Esophagus muscularis mucosa (tissue), 4 donors: ENCODE results near the gene CNR1. TPM values are rescaled to one million over a fixed set of nuclear protein-coding genes. Genes with fewer than 3 reads are reported as not detected.
A peak's percentile ranks its signal among the peaks of the same experiment; 100 is the strongest.

Experiments
- DNase-seq: peaks from one replicate; pipeline ENCODE4 v3.0.0-alpha.2; 2017; ENCODE audit errors: extremely low spot score
- H3K27ac ChIP-seq, 4 donors: fragments of 200-600 bp; sonication (generic); replicated peaks in 1 of 4; 1 replicate in 3 of 4; 2 replicates in 1 of 4; pipeline ENCODE4 v1.5.1; 2016 to 2019; ENCODE audit warnings: mild to moderate bottlenecking in 1 of 4
- H3K27me3 ChIP-seq, 4 donors: fragments of 200-600 bp; sonication (generic); one replicate each; pipeline versions ENCODE4 v1.5.1 to v1.6.0; 2016 to 2019
- H3K36me3 ChIP-seq, 4 donors: fragments of 200-600 bp; sonication (generic); one replicate each; pipeline ENCODE4 v1.5.1; 2016 to 2019
- H3K4me1 ChIP-seq, 4 donors: fragments of 200-600 bp; sonication (generic); one replicate each; pipeline ENCODE4 v1.5.1; 2016 to 2019
- H3K4me3 ChIP-seq, 4 donors: fragments of 200-600 bp; sonication (generic); 1 replicate in 2 of 4; 2 replicates in 2 of 4; pipeline ENCODE4 v1.5.1; 2016 to 2019; ENCODE audit warnings: mild to moderate bottlenecking in 4 of 4, moderate library complexity in 1 of 4
- H3K9me3 ChIP-seq, 4 donors: fragments of 200-600 bp; sonication (generic); 1 replicate in 3 of 4; 2 replicates in 1 of 4; pipeline ENCODE4 v1.5.1; 2016 to 2019
- EP300 ChIP-seq: sonication (generic); formaldehyde crosslinking; IDR thresholded peaks from one replicate; pipeline ENCODE4 v1.6.1; 2017; ENCODE audit warnings: antibody characterized with exemption
- POLR2A ChIP-seq: fragments of 450-650 bp; IDR thresholded peaks from one replicate; pipeline ENCODE4 v1.6.1; 2017; ENCODE audit warnings: antibody characterized with exemption, moderate library complexity, mild to moderate bottlenecking, low read depth
- POLR2AphosphoS5 ChIP-seq, 2 donors: sonication (generic); formaldehyde crosslinking; IDR thresholded peaks; one replicate each; pipeline ENCODE4 v1.6.1; 2017; ENCODE audit warnings: antibody characterized with exemption in 2 of 2
- WGBS: methylation state at CpG from one replicate; pipeline ENCODE4 v1.1.5; 2018; 5-methylcytosine and 5-hydroxymethylcytosine counted together
- intact Hi-C: fragments of 100-400 bp; cut with DNase I; formaldehyde crosslinking; loops from one replicate; pipeline ENCODE4 v1.15.1; 2023
- total RNA-seq, 4 donors: library from RNA; depleted of rRNA; stranded (reverse); fragments of >200 nt; gene quantifications; one replicate each; pipeline versions ENCODE4 v1.1.0 to v1.2.1, GENCODE V29; 2016
- TF ChIP-seq, protein P1 (sequence below), 3 experiments: fragments of 200-600 bp in 2 of 3; fragments of 450-650 bp in 1 of 3; sonication (generic) in 2 of 3; IDR thresholded peaks; one replicate each; pipeline ENCODE4 v1.5.1; 2017 to 2019; ENCODE audit warnings: antibody characterized with exemption in 3 of 3, mild to moderate bottlenecking in 2 of 3, moderate library complexity in 1 of 3

CNR1 gene
- total RNA-seq, 4 donors from 2014 or later: 7.1 to 25.7 (median 18.2) TPM

DNA sequence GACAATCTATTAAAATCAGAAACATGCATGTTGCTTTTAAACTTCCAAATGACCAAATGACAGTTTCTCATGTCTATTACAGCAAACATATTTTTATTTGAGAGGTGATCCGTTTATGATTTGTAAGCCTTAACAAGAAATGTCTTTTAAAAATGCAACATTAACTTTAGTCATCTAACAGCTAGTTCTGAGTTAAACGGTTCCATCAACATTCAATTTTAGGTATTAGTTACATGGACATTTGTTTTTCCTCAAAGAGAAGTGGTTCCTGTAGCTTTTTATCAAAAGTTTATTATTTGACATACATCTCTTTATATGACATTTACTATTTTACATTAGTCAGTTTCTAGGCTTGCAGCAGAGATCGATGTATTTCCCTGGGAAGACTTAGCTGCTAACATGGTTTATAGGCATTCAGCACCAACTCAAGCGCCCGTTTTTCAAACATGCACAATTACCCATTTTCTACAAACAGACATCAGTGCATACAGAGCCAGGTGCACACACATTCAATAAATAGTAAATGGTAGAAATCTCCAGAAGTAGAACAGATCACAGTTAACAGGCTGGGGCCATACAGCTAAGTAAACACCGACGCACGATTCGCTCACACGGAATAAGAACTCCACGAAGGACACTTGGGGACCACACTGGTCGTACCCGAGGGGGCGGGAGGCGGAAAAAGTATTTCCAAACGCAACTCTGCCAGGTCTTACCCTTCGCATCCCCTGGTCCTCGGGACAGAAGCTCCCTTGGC is 882 bp downstream of the CNR1 start:
- intact Hi-C loops: no loop called here
- Histone ChIP-seq H3K36me3 (no peaks in the 10 kb centered on the region), H3K4me1 (peaks cover 19 to 25% (median 23%) of the 10 kb centered on the region in 4 donors), H3K27ac (peak overlapping the region; percentile 40 to 66 (median 51)), H3K4me3 (peak overlapping the region; percentile 59 to 71 (median 64)), H3K27me3 (peaks cover 5 to 65% (median 29%) of the 10 kb centered on the region in 4 donors), H3K9me3 (no peaks in the 10 kb centered on the region)
- WGBS: 16% methylated on average over 16 of the region's 18 CpGs
- TF ChIP-seq EP300: no peak
- TF ChIP-seq, protein P1, sequence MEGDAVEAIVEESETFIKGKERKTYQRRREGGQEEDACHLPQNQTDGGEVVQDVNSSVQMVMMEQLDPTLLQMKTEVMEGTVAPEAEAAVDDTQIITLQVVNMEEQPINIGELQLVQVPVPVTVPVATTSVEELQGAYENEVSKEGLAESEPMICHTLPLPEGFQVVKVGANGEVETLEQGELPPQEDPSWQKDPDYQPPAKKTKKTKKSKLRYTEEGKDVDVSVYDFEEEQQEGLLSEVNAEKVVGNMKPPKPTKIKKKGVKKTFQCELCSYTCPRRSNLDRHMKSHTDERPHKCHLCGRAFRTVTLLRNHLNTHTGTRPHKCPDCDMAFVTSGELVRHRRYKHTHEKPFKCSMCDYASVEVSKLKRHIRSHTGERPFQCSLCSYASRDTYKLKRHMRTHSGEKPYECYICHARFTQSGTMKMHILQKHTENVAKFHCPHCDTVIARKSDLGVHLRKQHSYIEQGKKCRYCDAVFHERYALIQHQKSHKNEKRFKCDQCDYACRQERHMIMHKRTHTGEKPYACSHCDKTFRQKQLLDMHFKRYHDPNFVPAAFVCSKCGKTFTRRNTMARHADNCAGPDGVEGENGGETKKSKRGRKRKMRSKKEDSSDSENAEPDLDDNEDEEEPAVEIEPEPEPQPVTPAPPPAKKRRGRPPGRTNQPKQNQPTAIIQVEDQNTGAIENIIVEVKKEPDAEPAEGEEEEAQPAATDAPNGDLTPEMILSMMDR (IDR thresholded peaks at IDR 0.05): no peak
- no peak for TF ChIP-seq POLR2AphosphoS5 (IDR thresholded peaks at IDR 0.05)
- no peak for TF ChIP-seq POLR2A
- DNase-seq: no peak

GRCh38 chr6:88164061-88164460 is 2.1 kb downstream of the CNR1 start:
- Histone ChIP-seq H3K27me3 (peaks cover 5 to 65% (median 29%) of the 10 kb centered on the region in 4 donors), H3K4me1 (peaks cover 19 to 25% (median 23%) of the 10 kb centered on the region in 4 donors), H3K36me3 (no peaks in the 10 kb centered on the region), H3K4me3 (peak overlapping the region in 3 of 4 donors; percentile 59 to 71 (median 60)), H3K9me3 (no peaks in the 10 kb centered on the region), H3K27ac (no peak overlapping the region)
- intact Hi-C loops: no loop called here
- DNase-seq: no peak
- TF ChIP-seq POLR2AphosphoS5 (IDR thresholded peaks at IDR 0.05) (no peak), EP300 (no peak), POLR2A (no peak)
- 75% methylated on average over 4 of the region's 4 CpGs for WGBS

DNA sequence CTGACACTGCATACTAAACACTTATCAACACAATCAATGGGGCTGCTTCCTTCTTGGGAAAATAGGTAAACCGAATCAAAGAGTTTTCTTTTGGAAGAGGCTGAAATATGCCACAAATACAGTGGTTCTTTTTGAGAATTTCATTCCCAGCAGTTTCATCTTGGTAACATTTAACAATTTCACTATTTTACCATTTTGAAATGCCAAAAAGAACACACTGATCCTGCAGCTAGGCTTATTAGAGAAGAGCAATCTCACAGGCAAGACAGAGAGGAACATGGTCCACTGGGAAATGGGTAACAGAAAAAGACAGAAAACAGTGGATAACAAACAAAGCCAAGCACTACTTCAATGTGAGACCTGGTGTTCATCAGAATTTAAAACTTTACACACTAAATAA is 2.5 kb downstream of the CNR1 start:
- Histone ChIP-seq H3K27ac (no peak overlapping the region), H3K9me3 (no peaks in the 10 kb centered on the region), H3K27me3 (peaks cover 5 to 65% (median 29%) of the 10 kb centered on the region in 4 donors), H3K36me3 (no peaks in the 10 kb centered on the region), H3K4me3 (peak overlapping the region in 3 of 4 donors; percentile 59 to 71 (median 60)), H3K4me1 (peaks cover 19 to 25% (median 23%) of the 10 kb centered on the region in 4 donors)
- no peak for DNase-seq
- 96% methylated on average over 1 of the region's 1 CpG for WGBS
- TF ChIP-seq POLR2AphosphoS5 (IDR thresholded peaks at IDR 0.05) (no peak), EP300 (no peak), POLR2A (no peak)
- TF ChIP-seq, protein P1 (IDR thresholded peaks at IDR 0.05): no peak
- intact Hi-C loops: no loop called here

GRCh38 chr6:88161940-88162339 is 4.2 kb downstream of the CNR1 start:
- H3K4me1 ChIP-seq: peaks cover 13 to 18% (median 17%) of the 10 kb centered on the region in 4 donors
- DNase-seq: no peak
- H3K4me3 ChIP-seq: no peak overlapping the region
- WGBS: 67% methylated on average over 4 of the region's 4 CpGs
- intact Hi-C loops: no loop called here
- no peaks in the 10 kb centered on the region for H3K36me3 ChIP-seq
- H3K27ac ChIP-seq: no peak overlapping the region
- H3K27me3 ChIP-seq: peaks cover 5 to 53% (median 23%) of the 10 kb centered on the region in 4 donors
- TF ChIP-seq POLR2A (no peak), EP300 (no peak), POLR2AphosphoS5 (IDR thresholded peaks at IDR 0.05) (no peak)
- TF ChIP-seq, protein P1 (IDR thresholded peaks at IDR 0.05): no peak
- no peaks in the 10 kb centered on the region for H3K9me3 ChIP-seq

DNA sequence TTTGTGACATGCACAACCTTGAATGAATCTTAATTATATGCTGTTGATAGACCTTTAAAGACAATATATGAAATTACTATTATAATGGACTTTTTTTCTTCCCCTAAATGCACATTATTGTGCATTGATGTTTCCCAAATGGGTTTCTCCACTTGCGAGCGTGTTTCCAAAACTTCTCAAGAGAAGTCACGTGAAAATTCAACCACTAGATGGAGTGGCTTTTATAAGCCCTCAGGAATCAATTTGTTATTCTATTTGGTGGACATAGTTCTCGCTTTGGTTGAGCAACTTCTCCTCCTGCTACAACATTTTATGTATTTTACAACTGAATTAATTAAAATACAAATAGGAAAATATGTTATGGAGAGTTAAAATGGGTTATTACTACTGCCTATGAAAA is 9.0 kb downstream of the CNR1 start:
- Histone ChIP-seq H3K4me1 (no peaks in the 10 kb centered on the region), H3K36me3 (no peaks in the 10 kb centered on the region), H3K27me3 (peaks cover 0 to 7% (median 0%) of the 10 kb centered on the region in 4 donors), H3K9me3 (no peaks in the 10 kb centered on the region), H3K4me3 (no peak overlapping the region), H3K27ac (no peak overlapping the region)
- no peak for DNase-seq
- TF ChIP-seq, protein P1 (IDR thresholded peaks at IDR 0.05): no peak
- TF ChIP-seq POLR2AphosphoS5 (IDR thresholded peaks at IDR 0.05): no peak
- TF ChIP-seq EP300: no peak
- no peak for TF ChIP-seq POLR2A
- intact Hi-C loops: no loop called here
- 81% methylated on average over 4 of the region's 4 CpGs for WGBS
